Measurements from ENCODE around the gene SBNO2. TPM values are rescaled to one million over a fixed set of nuclear protein-coding genes. Genes with fewer than 3 reads are reported as not detected.
A peak's percentile ranks its signal among the peaks of the same experiment; 100 is the strongest.
"Not testable (repeated sequence)": the region's sequence is repeated elsewhere in the genome, so short reads cannot be mapped to it uniquely, and the experiment has no call there.

Gene SBNO2
- total RNA-seq, 2 donors from 2014 or later = 55.4 to 182 TPM

DNA sequence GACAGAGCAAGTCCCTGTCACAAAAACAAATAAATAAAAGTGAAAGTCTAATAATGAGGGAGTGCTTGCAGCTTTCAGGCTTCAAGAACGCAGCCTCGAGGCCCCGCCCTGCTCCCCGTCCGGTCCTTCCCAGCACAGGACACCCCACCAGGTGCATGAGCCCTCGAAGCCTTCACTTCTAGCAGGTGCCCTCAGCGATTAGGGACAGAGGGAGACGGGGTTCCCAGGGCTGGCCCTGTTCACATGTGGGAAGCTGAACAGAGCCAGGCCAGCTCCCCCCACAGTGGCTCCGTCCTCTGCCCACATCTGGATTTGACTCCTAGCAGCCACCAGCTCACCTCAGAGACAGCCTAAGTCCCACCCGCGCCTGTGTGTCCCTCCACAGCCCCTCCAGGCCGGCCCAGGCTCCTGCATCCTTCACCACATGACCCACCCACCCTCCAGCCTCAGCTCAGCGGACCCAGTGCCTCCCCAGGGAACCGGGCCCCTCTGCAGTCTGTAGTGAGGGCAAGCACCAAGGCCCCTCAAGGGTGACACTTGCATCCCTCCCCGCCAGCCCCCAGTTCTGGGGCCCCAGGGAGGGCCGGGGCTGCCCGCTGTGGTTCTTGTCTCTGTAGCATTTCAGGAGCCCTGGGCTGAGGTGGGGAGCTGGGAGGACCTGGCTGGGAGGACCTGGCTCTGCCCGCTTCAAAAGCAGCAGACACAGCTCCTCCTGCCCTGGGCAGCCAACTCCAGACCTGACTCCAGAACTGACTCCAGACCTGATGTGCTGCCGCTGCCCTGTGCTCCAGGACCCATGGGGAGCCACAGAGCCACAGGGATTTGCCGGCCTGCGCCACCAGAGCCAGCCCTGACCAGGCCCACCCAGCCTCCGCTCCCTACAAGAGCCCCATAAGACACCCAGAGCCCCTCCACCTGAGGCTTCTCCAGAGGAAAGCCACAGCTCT lies 43.0 kb downstream of the SBNO2 start:
- Histone ChIP-seq H3K9me3 (no peaks in the 10 kb centered on the region), H3K4me3 (peak overlapping the region; percentile 95), H3K27ac (peak overlapping the region; percentile 94 to 99), H3K27me3 (replicated peaks; ENCODE audit: insufficient read depth) (no peaks in the 10 kb centered on the region), H3K4me1 (ENCODE audit: control insufficient read depth in 1 of 2, low read depth in 2 of 2) (peaks cover 52 to 70% of the 10 kb centered on the region in 2 donors), H3K36me3 (peaks cover 18% of the 10 kb centered on the region)
- DNase-seq (ENCODE audit: low spot score) (no peak), ATAC-seq (ENCODE audit: insufficient number of reproducible peaks, low FRiP score, low read depth) (no peak)
- TF ChIP-seq, protein P1, sequence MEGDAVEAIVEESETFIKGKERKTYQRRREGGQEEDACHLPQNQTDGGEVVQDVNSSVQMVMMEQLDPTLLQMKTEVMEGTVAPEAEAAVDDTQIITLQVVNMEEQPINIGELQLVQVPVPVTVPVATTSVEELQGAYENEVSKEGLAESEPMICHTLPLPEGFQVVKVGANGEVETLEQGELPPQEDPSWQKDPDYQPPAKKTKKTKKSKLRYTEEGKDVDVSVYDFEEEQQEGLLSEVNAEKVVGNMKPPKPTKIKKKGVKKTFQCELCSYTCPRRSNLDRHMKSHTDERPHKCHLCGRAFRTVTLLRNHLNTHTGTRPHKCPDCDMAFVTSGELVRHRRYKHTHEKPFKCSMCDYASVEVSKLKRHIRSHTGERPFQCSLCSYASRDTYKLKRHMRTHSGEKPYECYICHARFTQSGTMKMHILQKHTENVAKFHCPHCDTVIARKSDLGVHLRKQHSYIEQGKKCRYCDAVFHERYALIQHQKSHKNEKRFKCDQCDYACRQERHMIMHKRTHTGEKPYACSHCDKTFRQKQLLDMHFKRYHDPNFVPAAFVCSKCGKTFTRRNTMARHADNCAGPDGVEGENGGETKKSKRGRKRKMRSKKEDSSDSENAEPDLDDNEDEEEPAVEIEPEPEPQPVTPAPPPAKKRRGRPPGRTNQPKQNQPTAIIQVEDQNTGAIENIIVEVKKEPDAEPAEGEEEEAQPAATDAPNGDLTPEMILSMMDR (IDR thresholded peaks at IDR 0.05) = no peak

DNA sequence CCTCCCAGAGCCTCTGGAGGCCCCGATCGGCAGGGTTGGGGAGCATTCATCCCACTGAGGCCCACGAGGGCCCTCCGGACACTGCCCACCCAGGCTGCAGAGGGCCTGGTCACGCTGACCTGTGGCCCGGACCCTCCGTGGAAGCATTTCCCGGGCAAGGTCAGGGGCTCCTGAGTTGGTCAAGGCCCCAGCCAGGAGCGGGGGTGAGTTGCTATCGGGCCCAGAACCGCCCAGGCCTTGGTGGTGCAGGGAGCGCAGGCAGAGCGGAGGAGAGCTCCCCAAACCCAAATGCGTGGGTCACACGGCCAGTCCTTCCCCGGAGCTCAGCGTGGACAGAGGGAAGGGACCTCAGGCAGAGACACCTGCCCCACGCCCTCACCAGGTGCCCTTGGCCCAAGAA lies 44.5 kb downstream of the SBNO2 start:
- no peak for ATAC-seq (ENCODE audit: insufficient number of reproducible peaks, low FRiP score, low read depth)
- Histone ChIP-seq H3K4me3 (peak overlapping the region; percentile 95), H3K4me1 (ENCODE audit: control insufficient read depth in 1 of 2, low read depth in 2 of 2) (peaks cover 55 to 78% of the 10 kb centered on the region in 2 donors), H3K27ac (no peak overlapping the region), H3K9me3 (no peaks in the 10 kb centered on the region), H3K36me3 (peaks cover 24% of the 10 kb centered on the region), H3K27me3 (replicated peaks; ENCODE audit: insufficient read depth) (no peaks in the 10 kb centered on the region)
- TF ChIP-seq, protein P1 (IDR thresholded peaks at IDR 0.05) = no peak
- no peak for DNase-seq (ENCODE audit: low spot score)

DNA sequence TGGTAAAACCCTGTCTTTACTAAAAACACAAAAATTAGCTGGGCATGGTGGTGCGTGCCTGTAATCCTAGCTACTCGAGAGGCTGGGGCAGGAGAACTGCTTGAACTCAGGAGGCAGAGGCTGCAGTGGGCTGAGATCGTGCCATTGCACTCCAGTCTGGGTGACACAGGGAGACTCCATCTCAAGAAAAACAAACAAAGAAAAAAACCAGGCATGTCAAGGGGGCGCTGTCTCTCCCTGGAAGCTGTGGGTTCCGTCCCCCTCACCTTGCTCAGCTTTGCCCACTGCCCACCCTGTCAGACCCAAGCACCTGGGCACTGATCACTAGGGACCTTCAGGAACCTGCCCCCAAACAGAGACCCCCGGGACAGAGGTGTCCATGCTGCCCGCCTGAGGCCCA lies 45.0 kb downstream of the SBNO2 start:
- Histone ChIP-seq H3K4me1 (ENCODE audit: control insufficient read depth in 1 of 2, low read depth in 2 of 2) (peaks cover 55 to 78% of the 10 kb centered on the region in 2 donors), H3K4me3 (peak overlapping the region; percentile 95), H3K36me3 (peaks cover 28% of the 10 kb centered on the region)
- not testable (repeated sequence) for H3K27me3 ChIP-seq (replicated peaks; ENCODE audit: insufficient read depth); H3K27ac ChIP-seq; ATAC-seq (ENCODE audit: insufficient number of reproducible peaks, low FRiP score, low read depth); DNase-seq (ENCODE audit: low spot score); H3K9me3 ChIP-seq

DNA sequence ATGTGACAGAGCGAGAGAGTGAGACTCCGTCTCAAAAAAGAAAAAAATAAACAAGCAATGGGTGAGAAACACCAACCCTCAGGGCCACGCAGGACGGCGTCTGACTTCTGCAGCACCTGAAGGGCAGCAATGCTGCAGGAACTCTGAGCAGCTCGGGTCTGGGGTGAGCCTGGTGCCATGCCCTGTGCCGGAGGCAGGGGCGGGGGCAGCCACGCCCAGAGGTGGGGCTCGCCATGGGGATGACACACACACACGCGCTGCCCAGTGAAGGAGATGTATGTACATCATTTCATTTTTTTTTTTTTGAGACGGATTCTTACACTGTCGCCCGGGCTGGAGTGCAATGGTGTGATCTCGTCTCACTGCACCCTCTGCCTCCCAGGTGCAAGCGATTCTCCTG lies 46.0 kb downstream of the SBNO2 start:
- DNase-seq (ENCODE audit: low spot score) (no peak), ATAC-seq (ENCODE audit: insufficient number of reproducible peaks, low FRiP score, low read depth) (no peak)
- Histone ChIP-seq H3K4me1 (ENCODE audit: control insufficient read depth in 1 of 2, low read depth in 2 of 2) (peaks cover 51 to 73% of the 10 kb centered on the region in 2 donors), H3K27me3 (replicated peaks; ENCODE audit: insufficient read depth) (no peaks in the 10 kb centered on the region), H3K36me3 (peaks cover 38% of the 10 kb centered on the region), H3K9me3 (no peaks in the 10 kb centered on the region), H3K4me3 (no peak overlapping the region), H3K27ac (no peak overlapping the region)
- TF ChIP-seq, protein P1 (IDR thresholded peaks at IDR 0.05) = no peak

DNA sequence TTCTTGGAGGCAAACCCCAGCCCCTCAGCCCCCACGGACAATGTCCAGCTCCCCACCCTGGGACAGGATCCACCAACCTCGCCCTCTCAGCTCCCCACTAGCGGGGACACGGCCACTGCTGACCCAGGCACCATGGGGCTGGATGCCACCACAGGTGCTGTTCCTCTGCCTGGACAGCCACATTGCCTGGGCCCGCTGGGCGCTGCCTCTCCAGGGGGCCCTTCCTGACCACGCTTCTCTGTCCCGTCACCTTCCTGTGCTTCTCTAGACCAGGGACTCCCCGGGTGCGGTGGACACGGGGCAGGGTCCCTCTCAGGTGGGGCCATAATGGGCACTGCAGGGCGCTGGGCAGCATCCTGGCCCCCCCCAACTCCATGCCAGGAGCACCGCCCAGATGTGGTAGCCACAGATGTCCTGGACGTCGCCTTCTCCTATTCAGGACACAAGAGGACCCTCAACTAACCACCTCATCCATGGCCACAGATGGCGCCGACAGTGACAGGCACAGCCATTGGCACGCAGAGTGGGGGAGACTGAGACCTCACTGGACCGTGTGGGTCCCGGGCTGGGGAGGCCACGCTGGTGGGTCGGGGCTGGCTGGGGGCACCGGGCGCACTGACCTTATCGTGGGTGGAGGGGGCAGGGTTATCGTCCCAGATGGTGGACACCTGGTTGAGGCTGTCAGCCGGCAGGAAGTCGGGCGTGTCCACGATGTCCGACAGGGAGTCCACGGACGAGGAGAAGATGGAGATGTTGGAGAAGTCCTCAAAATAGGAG lies 46.9 kb downstream of the SBNO2 start:
- Histone ChIP-seq H3K9me3 (no peaks in the 10 kb centered on the region), H3K27me3 (replicated peaks; ENCODE audit: insufficient read depth) (no peaks in the 10 kb centered on the region), H3K4me3 (no peak overlapping the region), H3K36me3 (peaks cover 46% of the 10 kb centered on the region), H3K27ac (peak overlapping the region; percentile 63 to 93), H3K4me1 (ENCODE audit: control insufficient read depth in 1 of 2, low read depth in 2 of 2) (peaks cover 44 to 64% of the 10 kb centered on the region in 2 donors)
- ATAC-seq (ENCODE audit: insufficient number of reproducible peaks, low FRiP score, low read depth) (no peak), DNase-seq (ENCODE audit: low spot score) (no peak)
- TF ChIP-seq, protein P1 (IDR thresholded peaks at IDR 0.05) = no peak
